Measurements from ENCODE around the gene BLNK.

Gene BLNK

GRCh38 chr10:96305019-96305418, 33.6 kb upstream of the BLNK start:
- no peaks in the 10 kb centered on the region for H3K9me3 ChIP-seq (ENCODE audit: control insufficient read depth in 1 of 2, low read length in 2 of 2)
- H3K9ac ChIP-seq (ENCODE audit: low read depth in 1 of 2, low read length in 2 of 2), result no peak overlapping the region
- H3K27me3 ChIP-seq (ENCODE audit: control insufficient read depth in 1 of 2, insufficient read depth in 2 of 2, low read length in 2 of 2), result no peaks in the 10 kb centered on the region
- H3K27ac ChIP-seq (ENCODE audit: low read depth, low read length), result no peak overlapping the region
- no peak overlapping the region for H3K4me3 ChIP-seq (ENCODE audit: low read depth in 1 of 2, low read length in 2 of 2)
- H3K36me3 ChIP-seq (ENCODE audit: control insufficient read depth in 1 of 2, insufficient read depth in 2 of 2, low read length in 2 of 2), result no peaks in the 10 kb centered on the region
- H3K4me1 ChIP-seq (ENCODE audit: control insufficient read depth in 1 of 2, insufficient read depth in 2 of 2, low read length in 2 of 2), result no peaks in the 10 kb centered on the region

GRCh38 chr10:96304230-96304629, 32.9 kb upstream of the BLNK start, which contains the start of gene DNTT:
DNTT (plus strand) TSS chr10:96304434; CDS start chr10:96304498, 64 bp downstream.
- no peaks in the 10 kb centered on the region for H3K9me3 ChIP-seq (ENCODE audit: control insufficient read depth in 1 of 2, low read length in 2 of 2)
- no peaks in the 10 kb centered on the region for H3K4me1 ChIP-seq (ENCODE audit: control insufficient read depth in 1 of 2, insufficient read depth in 2 of 2, low read length in 2 of 2)
- peaks cover 0 to 2% of the 10 kb centered on the region in 2 donors for H3K27me3 ChIP-seq (ENCODE audit: control insufficient read depth in 1 of 2, insufficient read depth in 2 of 2, low read length in 2 of 2)
- H3K9ac ChIP-seq (ENCODE audit: low read depth in 1 of 2, low read length in 2 of 2), result no peak within 1 kb of the TSS
- H3K36me3 ChIP-seq (ENCODE audit: control insufficient read depth in 1 of 2, insufficient read depth in 2 of 2, low read length in 2 of 2), result no peaks in the 10 kb centered on the region
- H3K4me3 ChIP-seq (ENCODE audit: low read depth in 1 of 2, low read length in 2 of 2), result no peak within 1 kb of the TSS
- H3K27ac ChIP-seq (ENCODE audit: low read depth, low read length), result no peak within 1 kb of the TSS

- no peak overlapping the region for H3K4me3 ChIP-seq (ENCODE audit: low read depth in 1 of 2, low read length in 2 of 2)
- peaks cover 0 to 2% of the 10 kb centered on the region in 2 donors for H3K27me3 ChIP-seq (ENCODE audit: control insufficient read depth in 1 of 2, insufficient read depth in 2 of 2, low read length in 2 of 2)
- no peaks in the 10 kb centered on the region for H3K36me3 ChIP-seq (ENCODE audit: control insufficient read depth in 1 of 2, insufficient read depth in 2 of 2, low read length in 2 of 2)
- no peak overlapping the region for H3K9ac ChIP-seq (ENCODE audit: low read depth in 1 of 2, low read length in 2 of 2)
- H3K27ac ChIP-seq (ENCODE audit: low read depth, low read length), result no peak overlapping the region
- H3K4me1 ChIP-seq (ENCODE audit: control insufficient read depth in 1 of 2, insufficient read depth in 2 of 2, low read length in 2 of 2), result no peaks in the 10 kb centered on the region
- no peaks in the 10 kb centered on the region for H3K9me3 ChIP-seq (ENCODE audit: control insufficient read depth in 1 of 2, low read length in 2 of 2)
Observed at GRCh38 chr10:96301616-96302015, 30.2 kb upstream of the BLNK start.

- H3K4me3 ChIP-seq (ENCODE audit: low read depth in 1 of 2, low read length in 2 of 2), result no peak overlapping the region
- H3K9me3 ChIP-seq (ENCODE audit: control insufficient read depth in 1 of 2, low read length in 2 of 2), result no peaks in the 10 kb centered on the region
- no peak overlapping the region for H3K9ac ChIP-seq (ENCODE audit: low read depth in 1 of 2, low read length in 2 of 2)
- H3K4me1 ChIP-seq (ENCODE audit: control insufficient read depth in 1 of 2, insufficient read depth in 2 of 2, low read length in 2 of 2), result no peaks in the 10 kb centered on the region
- no peaks in the 10 kb centered on the region for H3K36me3 ChIP-seq (ENCODE audit: control insufficient read depth in 1 of 2, insufficient read depth in 2 of 2, low read length in 2 of 2)
- peaks cover 0 to 2% of the 10 kb centered on the region in 2 donors for H3K27me3 ChIP-seq (ENCODE audit: control insufficient read depth in 1 of 2, insufficient read depth in 2 of 2, low read length in 2 of 2)
- no peak overlapping the region for H3K27ac ChIP-seq (ENCODE audit: low read depth, low read length)
Observed at GRCh38 chr10:96299383-96299782, 28.0 kb upstream of the BLNK start.

- Histone ChIP-seq H3K27me3 (ENCODE audit: control insufficient read depth in 1 of 2, insufficient read depth in 2 of 2, low read length in 2 of 2) (peaks cover 0 to 2% of the 10 kb centered on the region in 2 donors), H3K27ac (ENCODE audit: low read depth, low read length) (no peak overlapping the region), H3K4me3 (ENCODE audit: low read depth in 1 of 2, low read length in 2 of 2) (no peak overlapping the region), H3K9ac (ENCODE audit: low read depth in 1 of 2, low read length in 2 of 2) (no peak overlapping the region), H3K9me3 (ENCODE audit: control insufficient read depth in 1 of 2, low read length in 2 of 2) (no peaks in the 10 kb centered on the region), H3K36me3 (ENCODE audit: control insufficient read depth in 1 of 2, insufficient read depth in 2 of 2, low read length in 2 of 2) (no peaks in the 10 kb centered on the region), H3K4me1 (ENCODE audit: control insufficient read depth in 1 of 2, insufficient read depth in 2 of 2, low read length in 2 of 2) (peaks cover 0 to 3% of the 10 kb centered on the region in 2 donors)
Observed at GRCh38 chr10:96298362-96298761, 27.0 kb upstream of the BLNK start.

GRCh38 chr10:96297486-96297885, 26.1 kb upstream of the BLNK start:
- Histone ChIP-seq H3K36me3 (ENCODE audit: control insufficient read depth in 1 of 2, insufficient read depth in 2 of 2, low read length in 2 of 2) (no peaks in the 10 kb centered on the region), H3K4me1 (ENCODE audit: control insufficient read depth in 1 of 2, insufficient read depth in 2 of 2, low read length in 2 of 2) (peaks cover 0 to 3% of the 10 kb centered on the region in 2 donors), H3K27me3 (ENCODE audit: control insufficient read depth in 1 of 2, insufficient read depth in 2 of 2, low read length in 2 of 2) (peaks cover 0 to 2% of the 10 kb centered on the region in 2 donors), H3K4me3 (ENCODE audit: low read depth in 1 of 2, low read length in 2 of 2) (no peak overlapping the region), H3K27ac (ENCODE audit: low read depth, low read length) (no peak overlapping the region), H3K9me3 (ENCODE audit: control insufficient read depth in 1 of 2, low read length in 2 of 2) (no peaks in the 10 kb centered on the region), H3K9ac (ENCODE audit: low read depth in 1 of 2, low read length in 2 of 2) (no peak overlapping the region)

- peaks cover 3% of the 10 kb centered on the region in 2 donors for H3K4me1 ChIP-seq (ENCODE audit: control insufficient read depth in 1 of 2, insufficient read depth in 2 of 2, low read length in 2 of 2)
- H3K27me3 ChIP-seq (ENCODE audit: control insufficient read depth in 1 of 2, insufficient read depth in 2 of 2, low read length in 2 of 2), result peaks cover 0 to 2% of the 10 kb centered on the region in 2 donors
- no peak overlapping the region for H3K4me3 ChIP-seq (ENCODE audit: low read depth in 1 of 2, low read length in 2 of 2)
- H3K9me3 ChIP-seq (ENCODE audit: control insufficient read depth in 1 of 2, low read length in 2 of 2), result no peaks in the 10 kb centered on the region
- H3K36me3 ChIP-seq (ENCODE audit: control insufficient read depth in 1 of 2, insufficient read depth in 2 of 2, low read length in 2 of 2), result no peaks in the 10 kb centered on the region
- H3K27ac ChIP-seq (ENCODE audit: low read depth, low read length), result no peak overlapping the region
- no peak overlapping the region for H3K9ac ChIP-seq (ENCODE audit: low read depth in 1 of 2, low read length in 2 of 2)
Observed at GRCh38 chr10:96295475-96295874, 24.1 kb upstream of the BLNK start.

- no peak overlapping the region for H3K27ac ChIP-seq (ENCODE audit: low read depth, low read length)
- H3K9me3 ChIP-seq (ENCODE audit: control insufficient read depth in 1 of 2, low read length in 2 of 2), result no peaks in the 10 kb centered on the region
- no peak overlapping the region for H3K4me3 ChIP-seq (ENCODE audit: low read depth in 1 of 2, low read length in 2 of 2)
- no peaks in the 10 kb centered on the region for H3K27me3 ChIP-seq (ENCODE audit: control insufficient read depth in 1 of 2, insufficient read depth in 2 of 2, low read length in 2 of 2)
- H3K4me1 ChIP-seq (ENCODE audit: control insufficient read depth in 1 of 2, insufficient read depth in 2 of 2, low read length in 2 of 2), result peaks cover 4 to 6% of the 10 kb centered on the region in 2 donors
- peak overlapping the region in 1 of 2 donors; percentile 35 for H3K9ac ChIP-seq (ENCODE audit: low read depth in 1 of 2, low read length in 2 of 2)
- no peaks in the 10 kb centered on the region for H3K36me3 ChIP-seq (ENCODE audit: control insufficient read depth in 1 of 2, insufficient read depth in 2 of 2, low read length in 2 of 2)
Observed at GRCh38 chr10:96292971-96293920, 21.9 kb upstream of the BLNK start.

- no peak overlapping the region for H3K9ac ChIP-seq (ENCODE audit: low read depth in 1 of 2, low read length in 2 of 2)
- peaks cover 21 to 22% of the 10 kb centered on the region in 2 donors for H3K4me1 ChIP-seq (ENCODE audit: control insufficient read depth in 1 of 2, insufficient read depth in 2 of 2, low read length in 2 of 2)
- no peaks in the 10 kb centered on the region for H3K36me3 ChIP-seq (ENCODE audit: control insufficient read depth in 1 of 2, insufficient read depth in 2 of 2, low read length in 2 of 2)
- no peaks in the 10 kb centered on the region for H3K9me3 ChIP-seq (ENCODE audit: control insufficient read depth in 1 of 2, low read length in 2 of 2)
- H3K4me3 ChIP-seq (ENCODE audit: low read depth in 1 of 2, low read length in 2 of 2), result no peak overlapping the region
- H3K27me3 ChIP-seq (ENCODE audit: control insufficient read depth in 1 of 2, insufficient read depth in 2 of 2, low read length in 2 of 2), result no peaks in the 10 kb centered on the region
- H3K27ac ChIP-seq (ENCODE audit: low read depth, low read length), result no peak overlapping the region
Observed at GRCh38 chr10:96290368-96291133, 19.2 kb upstream of the BLNK start.
